ENCODE data around the gene SRGAP1.

DNA sequence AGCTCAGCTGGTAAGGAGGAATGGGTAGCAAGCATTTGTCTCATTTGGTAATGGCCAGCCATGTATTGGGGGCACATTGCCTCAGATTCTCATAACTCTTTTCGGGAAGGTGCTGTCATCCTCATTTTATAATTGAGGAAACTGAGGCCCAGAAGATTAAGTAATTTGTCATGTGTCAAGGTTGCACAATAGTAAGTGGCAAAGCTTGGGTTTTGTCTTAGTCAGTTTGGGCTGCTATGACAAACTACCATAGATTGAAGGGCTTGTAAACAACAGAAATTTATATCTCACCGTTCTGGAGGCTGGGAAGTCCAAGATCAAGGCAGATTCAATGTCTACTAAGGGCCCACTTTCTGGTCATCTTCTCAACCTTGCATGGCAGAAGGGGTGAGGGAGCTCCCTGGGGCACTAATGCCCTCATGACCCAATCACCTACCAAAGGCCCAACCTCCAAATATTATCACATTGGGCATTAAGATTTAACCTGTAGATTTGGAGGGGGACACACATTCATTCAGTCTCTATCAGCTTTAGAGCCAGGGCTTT lies 99.6 kb downstream of the SRGAP1 start:
- TF ChIP-seq CTCF (IDR thresholded peaks at IDR 0.05) (no peak), POLR2A (IDR thresholded peaks at IDR 0.05; ENCODE audit: low read depth) (no peak)
